Lung (tissue), 12 donors: ENCODE results near the gene ME1. TPM values are rescaled to one million over a fixed set of nuclear protein-coding genes. Genes with fewer than 3 reads are reported as not detected.
A peak's percentile ranks its signal among the peaks of the same experiment; 100 is the strongest.

Experiments
- ATAC-seq: fragments of 200-7000 bp; cut with Tn5 transposase; one replicate; pipeline ENCODE4 v1.9.1; 2020; ENCODE audit warnings: moderate number of reproducible peaks; ENCODE audit not compliant: insufficient read depth, low FRiP score
- DNase-seq, 3 donors: peaks; one replicate each; pipeline ENCODE4 v3.0.0-alpha.2; 2013 to 2017
- H3K27ac ChIP-seq, 2 donors: one replicate each; pipeline ENCODE4 v1.5.1; 2013; ENCODE audit warnings: mild to moderate bottlenecking in 2 of 2, moderate library complexity in 2 of 2, control low read depth in 1 of 2, inconsistent platforms in 1 of 2, low read depth in 1 of 2, low read length in 1 of 2
- H3K27me3 ChIP-seq, 3 donors: one replicate each; pipeline ENCODE4 v1.5.1; 2013; ENCODE audit warnings: low read length in 2 of 3; ENCODE audit not compliant: control insufficient read depth in 3 of 3, insufficient read depth in 3 of 3
- H3K36me3 ChIP-seq, 4 donors: one replicate each; pipeline ENCODE4 v1.5.1; 2013; ENCODE audit warnings: low read length in 4 of 4, mild to moderate bottlenecking in 1 of 4, moderate library complexity in 1 of 4; ENCODE audit not compliant: control insufficient read depth in 4 of 4, insufficient read depth in 4 of 4
- H3K4me1 ChIP-seq, 5 donors: one replicate each; pipeline ENCODE4 v1.5.1; 2013; ENCODE audit warnings: low read length in 5 of 5, mild to moderate bottlenecking in 2 of 5, moderate library complexity in 1 of 5; ENCODE audit not compliant: control insufficient read depth in 5 of 5, insufficient read depth in 5 of 5
- H3K4me3 ChIP-seq: one replicate; pipeline ENCODE4 v1.5.1; 2013; ENCODE audit warnings: mild to moderate bottlenecking, control low read depth, moderate library complexity
- H3K9ac ChIP-seq, 2 donors: one replicate each; pipeline ENCODE4 v1.5.1; 2013; ENCODE audit warnings: low read length in 2 of 2, control low read depth in 1 of 2; ENCODE audit not compliant: insufficient read depth in 1 of 2
- H3K9me3 ChIP-seq, 4 donors: one replicate each; pipeline ENCODE4 v1.5.1; 2013; ENCODE audit warnings: low read length in 3 of 4, mild to moderate bottlenecking in 1 of 4, moderate library complexity in 1 of 4; ENCODE audit not compliant: control insufficient read depth in 4 of 4, insufficient read depth in 3 of 4
- CTCF ChIP-seq: IDR thresholded peaks from 2 replicates; pipeline ENCODE4 v1.5.1; 2012; ENCODE audit warnings: mild to moderate bottlenecking; ENCODE audit errors: control extremely low read depth, extremely low read depth
- WGBS, 2 donors: extraction: QIAGEN DNeasy Blood & Tissue Kit; methylation state at CpG; one replicate each; pipeline ENCODE4 v1.1.7; 2013; 5-methylcytosine and 5-hydroxymethylcytosine counted together
- polyA plus RNA-seq, 2 donors: library from polyadenylated mRNA; stranded (reverse); fragments of 200-250 nt; gene quantifications; one replicate each; pipeline ENCODE4 v1.2.1, GENCODE V29; 2013
- total RNA-seq, 2 donors: library from RNA; depleted of rRNA in 1 of 2; stranded (reverse); fragments of >200 nt in 1 of 2; gene quantifications; one replicate each; pipeline ENCODE4 v1.2.1, GENCODE V29; 2014 to 2021
- donor health status: control.
- donor health status: control.
- donor health status: Bipolar disorder and iron deficiency.
- donor health status: healthy.
- donor health status: DM: yes; HTN: yes; CAD: no.

The ME1 gene
- total and polyA plus RNA-seq, 4 donors: 4.9 to 17.5 (median 10.8) TPM

- H3K27me3 ChIP-seq: no peaks in the 10 kb centered on the region
- ATAC-seq (no peak), DNase-seq (no peak)
- peaks cover 0 to 1% (median 0%) of the 10 kb centered on the region in 4 donors for H3K36me3 ChIP-seq
- no peaks in the 10 kb centered on the region for H3K9me3 ChIP-seq
- H3K4me1 ChIP-seq: no peaks in the 10 kb centered on the region
- H3K9ac ChIP-seq: no peak overlapping the region
- WGBS, 2 donors: 88 to 91% methylated on average over 3 of the region's 3 CpGs
- no peak overlapping the region for H3K27ac ChIP-seq
- TF ChIP-seq CTCF: no peak
- no peak overlapping the region for H3K4me3 ChIP-seq
These were observed 183.4 kb downstream of the ME1 start for GRCh38 chr6:83247471-83247870.

- H3K36me3 ChIP-seq: no peaks in the 10 kb centered on the region
- H3K27ac ChIP-seq: no peak overlapping the region
- 64 to 65% methylated on average over 1 of the region's 1 CpG for WGBS, 2 donors
- TF ChIP-seq CTCF: no peak
- no peak overlapping the region for H3K4me3 ChIP-seq
- no peaks in the 10 kb centered on the region for H3K27me3 ChIP-seq
- DNase-seq (no peak), ATAC-seq (no peak)
- no peak overlapping the region for H3K9ac ChIP-seq
- no peaks in the 10 kb centered on the region for H3K9me3 ChIP-seq
- H3K4me1 ChIP-seq: peaks cover 0 to 7% (median 0%) of the 10 kb centered on the region in 5 donors
These were observed 199.7 kb downstream of the ME1 start for GRCh38 chr6:83231146-83231545.

- Histone ChIP-seq H3K9ac (no peak overlapping the region), H3K36me3 (no peaks in the 10 kb centered on the region), H3K4me1 (peaks cover 0 to 10% (median 0%) of the 10 kb centered on the region in 5 donors), H3K27ac (no peak overlapping the region), H3K27me3 (no peaks in the 10 kb centered on the region), H3K9me3 (no peaks in the 10 kb centered on the region), H3K4me3 (no peak overlapping the region)
- ATAC-seq (no peak), DNase-seq (no peak)
- TF ChIP-seq CTCF: no peak
- WGBS, 2 donors: 55 to 87% methylated on average over 1 of the region's 1 CpG
These were observed 204.3 kb downstream of the ME1 start for GRCh38 chr6:83226517-83226916.

GRCh38 chr6:83221889-83222479, 208.9 kb downstream of the ME1 start:
- WGBS, 2 donors: 30 to 48% methylated on average over 3 of the region's 3 CpGs
- Histone ChIP-seq H3K27ac (no peak overlapping the region), H3K4me3 (no peak overlapping the region), H3K9ac (no peak overlapping the region), H3K36me3 (no peaks in the 10 kb centered on the region), H3K27me3 (peaks cover 0 to 3% (median 0%) of the 10 kb centered on the region in 3 donors), H3K4me1 (peaks cover 0 to 20% (median 7%) of the 10 kb centered on the region in 5 donors), H3K9me3 (no peaks in the 10 kb centered on the region)
- no peak for ATAC-seq
- peak; percentile 9 for TF ChIP-seq CTCF
- DNase-seq: peak in 2 of 3 donors; percentile 68 to 74
